ENCODE measurements around the gene ULK4. TPM values are rescaled to one million over a fixed set of nuclear protein-coding genes. Genes with fewer than 3 reads are reported as not detected.
"Not testable (repeated sequence)": the region's sequence is repeated elsewhere in the genome, so short reads cannot be mapped to it uniquely, and the experiment has no call there.

ULK4 gene
- total RNA-seq, 4 donors from 2014 or later = 8.4 to 43.8 (median 20.8) TPM

GRCh38 chr3:41989518-41989917, 27.6 kb upstream of the ULK4 start:
- Histone ChIP-seq H3K27ac (no peak overlapping the region), H3K9me3 (no peaks in the 10 kb centered on the region), H3K4me1 (no peaks in the 10 kb centered on the region), H3K27me3 (no peaks in the 10 kb centered on the region), H3K36me3 (no peaks in the 10 kb centered on the region), H3K4me3 (no peak overlapping the region)
- no peak for DNase-seq
- TF ChIP-seq POLR2A (IDR thresholded peaks at IDR 0.05) = no peak
- TF ChIP-seq CTCF (IDR thresholded peaks at IDR 0.05) = no peak

- H3K27me3 ChIP-seq = no peaks in the 10 kb centered on the region
- no peaks in the 10 kb centered on the region for H3K4me1 ChIP-seq
- DNase-seq = no peak
- H3K36me3 ChIP-seq = no peaks in the 10 kb centered on the region
- no peak overlapping the region for H3K27ac ChIP-seq
- TF ChIP-seq POLR2A (IDR thresholded peaks at IDR 0.05) (no peak), CTCF (IDR thresholded peaks at IDR 0.05) (no peak)
- H3K4me3 ChIP-seq = no peak overlapping the region
- H3K9me3 ChIP-seq = no peaks in the 10 kb centered on the region
These were observed 25.7 kb upstream of the ULK4 start for GRCh38 chr3:41987627-41988026.

- H3K4me1 ChIP-seq = no peaks in the 10 kb centered on the region
- TF ChIP-seq CTCF (IDR thresholded peaks at IDR 0.05) (no peak), POLR2A (IDR thresholded peaks at IDR 0.05) (no peak)
- no peaks in the 10 kb centered on the region for H3K27me3 ChIP-seq
- no peaks in the 10 kb centered on the region for H3K36me3 ChIP-seq
- H3K9me3 ChIP-seq = no peaks in the 10 kb centered on the region
- H3K27ac ChIP-seq = no peak overlapping the region
- no peak overlapping the region for H3K4me3 ChIP-seq
- no peak for DNase-seq
These were observed 24.7 kb upstream of the ULK4 start for GRCh38 chr3:41986561-41986960.

- Histone ChIP-seq H3K27me3 (no peaks in the 10 kb centered on the region), H3K36me3 (no peaks in the 10 kb centered on the region), H3K4me3 (no peak overlapping the region), H3K4me1 (no peaks in the 10 kb centered on the region), H3K9me3 (no peaks in the 10 kb centered on the region), H3K27ac (no peak overlapping the region)
- TF ChIP-seq POLR2A (IDR thresholded peaks at IDR 0.05) (no peak), CTCF (IDR thresholded peaks at IDR 0.05) (no peak)
- DNase-seq = no peak
These were observed 23.1 kb upstream of the ULK4 start for GRCh38 chr3:41985018-41985417.

GRCh38 chr3:41983091-41983490, 21.2 kb upstream of the ULK4 start:
- H3K27me3 ChIP-seq, H3K9me3 ChIP-seq, H3K4me3 ChIP-seq, H3K4me1 ChIP-seq, H3K27ac ChIP-seq, H3K36me3 ChIP-seq, DNase-seq: not testable (repeated sequence)

GRCh38 chr3:41977401-41977800, 15.5 kb upstream of the ULK4 start:
- not testable (repeated sequence) for H3K36me3 ChIP-seq, H3K4me3 ChIP-seq, H3K27me3 ChIP-seq, H3K27ac ChIP-seq, DNase-seq, H3K4me1 ChIP-seq, H3K9me3 ChIP-seq

- Histone ChIP-seq H3K4me3 (no peak overlapping the region), H3K9me3 (no peaks in the 10 kb centered on the region), H3K36me3 (no peaks in the 10 kb centered on the region)
These were observed 13.7 kb upstream of the ULK4 start for GRCh38 chr3:41975416-41976103.

More at GRCh38 chr3:41975416-41976103, 13.7 kb upstream of the ULK4 start:
- TF ChIP-seq POLR2A (IDR thresholded peaks at IDR 0.05) (no peak), CTCF (IDR thresholded peaks at IDR 0.05) (no peak)
- Histone ChIP-seq H3K4me1 (no peaks in the 10 kb centered on the region), H3K27me3 (no peaks in the 10 kb centered on the region), H3K27ac (no peak overlapping the region)
- DNase-seq = no peak
